ENCODE data around the gene CLCN7. TPM values are rescaled to one million over a fixed set of nuclear protein-coding genes. Genes with fewer than 3 reads are reported as not detected.

CLCN7 gene
- total RNA-seq, 1 experiment from 2014 or later, result 60.0 TPM

- BruUV-seq (replicated peaks), result no TSS peak
- TF ChIP-seq, protein P1, sequence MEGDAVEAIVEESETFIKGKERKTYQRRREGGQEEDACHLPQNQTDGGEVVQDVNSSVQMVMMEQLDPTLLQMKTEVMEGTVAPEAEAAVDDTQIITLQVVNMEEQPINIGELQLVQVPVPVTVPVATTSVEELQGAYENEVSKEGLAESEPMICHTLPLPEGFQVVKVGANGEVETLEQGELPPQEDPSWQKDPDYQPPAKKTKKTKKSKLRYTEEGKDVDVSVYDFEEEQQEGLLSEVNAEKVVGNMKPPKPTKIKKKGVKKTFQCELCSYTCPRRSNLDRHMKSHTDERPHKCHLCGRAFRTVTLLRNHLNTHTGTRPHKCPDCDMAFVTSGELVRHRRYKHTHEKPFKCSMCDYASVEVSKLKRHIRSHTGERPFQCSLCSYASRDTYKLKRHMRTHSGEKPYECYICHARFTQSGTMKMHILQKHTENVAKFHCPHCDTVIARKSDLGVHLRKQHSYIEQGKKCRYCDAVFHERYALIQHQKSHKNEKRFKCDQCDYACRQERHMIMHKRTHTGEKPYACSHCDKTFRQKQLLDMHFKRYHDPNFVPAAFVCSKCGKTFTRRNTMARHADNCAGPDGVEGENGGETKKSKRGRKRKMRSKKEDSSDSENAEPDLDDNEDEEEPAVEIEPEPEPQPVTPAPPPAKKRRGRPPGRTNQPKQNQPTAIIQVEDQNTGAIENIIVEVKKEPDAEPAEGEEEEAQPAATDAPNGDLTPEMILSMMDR (IDR thresholded peaks at IDR 0.05; ENCODE audit: unreplicated experiment), result no peak
- no peaks in the 10 kb centered on the region for H3K4me1 Mint-ChIP-seq (ENCODE audit: insufficient read depth, unreplicated experiment)
- ChIA-PET POLR2A (interaction anchor here (1.4 kb wide), 1 partner anchor 10 kb away, joined by 4 read pairs; no protein-coding TSS in a partner anchor), CTCF (no interaction called here)
- no peak overlapping the region for H3K27ac Mint-ChIP-seq (ENCODE audit: low read depth, unreplicated experiment)
- no peaks in the 10 kb centered on the region for H3K9me3 Mint-ChIP-seq (ENCODE audit: unreplicated experiment)
- no peak overlapping the region for H3K4me3 Mint-ChIP-seq (ENCODE audit: unreplicated experiment)
- intact Hi-C loops (cut with micrococcal nuclease), result no loop called here
- H3K27me3 Mint-ChIP-seq (ENCODE audit: insufficient read depth, unreplicated experiment), result no peaks in the 10 kb centered on the region
- peaks cover 15% of the 10 kb centered on the region for H3K36me3 Mint-ChIP-seq (ENCODE audit: insufficient read depth, unreplicated experiment)
- DNase-seq (ENCODE audit: unreplicated experiment), result no peak
Measured at GRCh38 chr16:1397779-1398178, 77.0 kb downstream of the CLCN7 start.

GRCh38 chr16:1395444-1396031 is 79.3 kb downstream of the CLCN7 start:
- H3K36me3 Mint-ChIP-seq (ENCODE audit: insufficient read depth, unreplicated experiment), result peaks cover 6% of the 10 kb centered on the region
- ChIA-PET POLR2A (no interaction called here), CTCF (interaction anchor here (1.3 kb wide), 1 partner anchor 17 kb away, joined by 3 read pairs; no protein-coding TSS in a partner anchor)
- no peak overlapping the region for H3K4me3 Mint-ChIP-seq (ENCODE audit: unreplicated experiment)
- intact Hi-C loops (cut with micrococcal nuclease), result no loop called here
- TF ChIP-seq, protein P1 (IDR thresholded peaks at IDR 0.05; ENCODE audit: unreplicated experiment), result no peak
- no peaks in the 10 kb centered on the region for H3K27me3 Mint-ChIP-seq (ENCODE audit: insufficient read depth, unreplicated experiment)
- no peaks in the 10 kb centered on the region for H3K4me1 Mint-ChIP-seq (ENCODE audit: insufficient read depth, unreplicated experiment)
- BruUV-seq (replicated peaks), result no TSS peak
- H3K9me3 Mint-ChIP-seq (ENCODE audit: unreplicated experiment), result no peaks in the 10 kb centered on the region
- DNase-seq (ENCODE audit: unreplicated experiment), result no peak
- no peak overlapping the region for H3K27ac Mint-ChIP-seq (ENCODE audit: low read depth, unreplicated experiment)

Other genes starting within 250 kb of the CLCN7 start
- gene TPSG1, start 249.8 kb downstream of the CLCN7 start, total RNA-seq (2022), result not detected in 2 replicates
- gene TPSB2, start 244.8 kb downstream of the CLCN7 start, total RNA-seq (2022), result not detected in 2 replicates
- not detected in 2 replicates for gene TPSAB1, start 234.3 kb downstream of the CLCN7 start, total RNA-seq (2022)
- not detected in 2 replicates for gene TPSD1, start 219.0 kb downstream of the CLCN7 start, total RNA-seq (2022)
- 163 and 172 TPM in 2 replicates for gene UBE2I, start 165.4 kb downstream of the CLCN7 start, total RNA-seq (2022)
- gene BAIAP3, start 141.4 kb downstream of the CLCN7 start, total RNA-seq (2022), result 0.49 and 0.75 TPM in 2 replicates
- 49.6 and 58.2 TPM in 2 replicates for gene TSR3, start 123.2 kb downstream of the CLCN7 start, total RNA-seq (2022)
- 37.6 and 41.6 TPM in 2 replicates for gene GNPTG, start 123.1 kb downstream of the CLCN7 start, total RNA-seq (2022)
- gene UNKL, start 60.3 kb downstream of the CLCN7 start, total RNA-seq (2022), result 12.3 and 13.4 TPM in 2 replicates
- gene UQCC4, start 54.3 kb downstream of the CLCN7 start, total RNA-seq (2022), result 19.1 and 21.4 TPM in 2 replicates
- not detected in 2 replicates for gene PERCC1, start 44.0 kb downstream of the CLCN7 start, total RNA-seq (2022)
- gene CCDC154, start 30.5 kb downstream of the CLCN7 start, total RNA-seq (2022), result 0.28 and 1.2 TPM in 2 replicates
- not detected in 2 replicates for gene PTX4, start 13.9 kb upstream of the CLCN7 start, total RNA-seq (2022)
- gene TELO2, start 18.3 kb upstream of the CLCN7 start, total RNA-seq (2022), result 27.7 and 31.3 TPM in 2 replicates
- gene TMEM204, start 58.6 kb upstream of the CLCN7 start, total RNA-seq (2022), result not detected in 2 replicates
- gene IFT140, start 137.0 kb upstream of the CLCN7 start, total RNA-seq (2022), result 18.6 and 19.7 TPM in 2 replicates
- gene CRAMP1, start 137.3 kb upstream of the CLCN7 start, total RNA-seq (2022), result 21.8 and 26.3 TPM in 2 replicates
- 111 and 131 TPM in 2 replicates for gene JPT2, start 203.3 kb upstream of the CLCN7 start, total RNA-seq (2022)
- 77.4 and 86.6 TPM in 2 replicates for gene MAPK8IP3, start 231.2 kb upstream of the CLCN7 start, total RNA-seq (2022)